Neural cell (in vitro differentiated cells): Measurements from ENCODE around the gene B3GNT3. TPM values are rescaled to one million over a fixed set of nuclear protein-coding genes. Genes with fewer than 3 reads are reported as not detected.

Source experiments
- H2AFZ ChIP-seq: fragments of 200-600, 300-800 bp; sonication (generic), shearing (Covaris generic); 2 replicates; pipeline ENCODE4 v1.6.0; 2014; ENCODE audit warnings: low read depth, mild to moderate bottlenecking, antibody characterized with exemption, low read length, moderate library complexity
- H3F3A ChIP-seq: fragments of 200-600 bp; shearing (Covaris generic); 2 replicates; pipeline ENCODE4 v1.6.1; 2016; ENCODE audit warnings: mild to moderate bottlenecking, moderate library complexity, mixed read lengths, antibody characterized with exemption, low read length; ENCODE audit not compliant: insufficient read depth, poor library complexity, severe bottlenecking
- H3K27ac ChIP-seq: fragments of 200-600, 300-800 bp; sonication (generic), shearing (Covaris generic); 2 replicates; pipeline ENCODE4 v1.5.1; 2014; ENCODE audit warnings: mild to moderate bottlenecking, low read length, moderate library complexity
- H3K27me3 ChIP-seq: fragments of 300-800, 200-600 bp; sonication (generic), shearing (Covaris generic); 2 replicates; pipeline ENCODE4 v1.6.0; 2014; ENCODE audit warnings: mild to moderate bottlenecking, low read depth, low read length, moderate library complexity; ENCODE audit not compliant: insufficient read depth
- H3K36me3 ChIP-seq: fragments of 300-800, 200-600 bp; sonication (generic), shearing (Covaris generic); 2 replicates; pipeline ENCODE4 v1.5.1; 2014; ENCODE audit warnings: mild to moderate bottlenecking, antibody characterized with exemption, low read length, moderate library complexity; ENCODE audit not compliant: insufficient read depth
- H3K4me2 ChIP-seq: fragments of 300-800, 200-600 bp; sonication (generic), shearing (Covaris generic); 2 replicates; pipeline ENCODE4 v1.6.0; 2014; ENCODE audit warnings: mild to moderate bottlenecking, low read length
- H3K4me3 ChIP-seq: fragments of 300-800, 200-600 bp; sonication (generic), shearing (Covaris generic); 2 replicates; pipeline ENCODE4 v1.5.1; 2014; ENCODE audit warnings: mild to moderate bottlenecking, low read length, moderate library complexity
- H3K79me2 ChIP-seq: fragments of 200-600 bp; shearing (Covaris generic); replicated peaks from 2 replicates; pipeline ENCODE4 v1.6.0; 2014; ENCODE audit warnings: mild to moderate bottlenecking, low read length, moderate library complexity; ENCODE audit not compliant: insufficient read depth
- H3K9ac ChIP-seq: fragments of 300-800, 200-600 bp; sonication (generic), shearing (Covaris generic); 2 replicates; pipeline ENCODE4 v1.6.1; 2016; ENCODE audit warnings: mild to moderate bottlenecking, low read length, mixed read lengths
- H3K9me2 ChIP-seq: fragments of 200-600 bp; shearing (Covaris generic); 2 replicates; pipeline ENCODE4 v1.6.1; 2016; ENCODE audit warnings: mild to moderate bottlenecking, low read length, mixed read lengths; ENCODE audit not compliant: insufficient read depth
- H3K9me3 ChIP-seq: fragments of 200-600, 300-800 bp; sonication (generic), shearing (Covaris generic); 2 replicates; pipeline ENCODE4 v1.6.1; 2016; ENCODE audit warnings: mild to moderate bottlenecking, mixed run types, low read length, moderate library complexity, mixed read lengths
- H4K20me1 ChIP-seq: fragments of 200-600 bp; shearing (Covaris generic); 2 replicates; pipeline ENCODE4 v1.6.1; 2016; ENCODE audit warnings: mild to moderate bottlenecking, mixed run types; ENCODE audit not compliant: insufficient read depth
- EP300 ChIP-seq: fragments of 450-650 bp; conservative IDR thresholded peaks from 2 replicates; pipeline ENCODE4 v1.6.1; 2014; ENCODE audit warnings: antibody characterized with exemption, mild to moderate bottlenecking, moderate library complexity; ENCODE audit not compliant: poor library complexity, severe bottlenecking
- EZH2 ChIP-seq: fragments of 200-600, 300-800 bp; shearing (Covaris generic), sonication (generic); IDR thresholded peaks from 2 replicates; pipeline ENCODE4 v1.6.1; 2014; ENCODE audit warnings: antibody characterized with exemption, low read length, borderline replicate concordance, mild to moderate bottlenecking; ENCODE audit not compliant: insufficient read depth, poor library complexity, severe bottlenecking
- MXI1 ChIP-seq: fragments of 450-650 bp; conservative IDR thresholded peaks from 2 replicates; pipeline ENCODE4 v1.6.1; 2014; ENCODE audit warnings: antibody characterized with exemption, mild to moderate bottlenecking; ENCODE audit not compliant: poor library complexity, severe bottlenecking
- POLR2AphosphoS5 ChIP-seq: IDR thresholded peaks from 2 replicates; pipeline ENCODE4 v1.6.1; 2012
- RAD21 ChIP-seq: fragments of 450-650 bp; conservative IDR thresholded peaks from 2 replicates; pipeline ENCODE4 v1.6.1; 2014; ENCODE audit warnings: antibody characterized with exemption, mild to moderate bottlenecking, moderate library complexity
- SMC3 ChIP-seq: fragments of 450-650 bp; conservative IDR thresholded peaks from 2 replicates; pipeline ENCODE4 v1.6.1; 2014; ENCODE audit warnings: antibody characterized with exemption, mild to moderate bottlenecking, moderate library complexity; ENCODE audit not compliant: poor library complexity
- TAF1 ChIP-seq: IDR thresholded peaks from 2 replicates; pipeline ENCODE4 v1.6.1; 2012; ENCODE audit warnings: low read depth
- polyA plus RNA-seq: library from polyadenylated mRNA; depleted of rRNA; stranded (reverse); fragments of >200 nt; gene quantifications from 2 replicates; pipeline ENCODE4 v1.2.3, GENCODE V29; 2014
- TF ChIP-seq, protein P1 (sequence below): IDR thresholded peaks from 2 replicates; pipeline ENCODE4 v1.6.1; 2012; ENCODE audit warnings: borderline replicate concordance
- TF ChIP-seq, protein P2 (sequence below): fragments of 450-650 bp; IDR thresholded peaks from 2 replicates; pipeline ENCODE4 v1.5.1; 2014; ENCODE audit warnings: antibody characterized with exemption, mild to moderate bottlenecking, moderate library complexity; ENCODE audit not compliant: poor library complexity, severe bottlenecking

Gene B3GNT3
- polyA plus RNA-seq, 1 donor from 2014 or later, result not detected

DNA sequence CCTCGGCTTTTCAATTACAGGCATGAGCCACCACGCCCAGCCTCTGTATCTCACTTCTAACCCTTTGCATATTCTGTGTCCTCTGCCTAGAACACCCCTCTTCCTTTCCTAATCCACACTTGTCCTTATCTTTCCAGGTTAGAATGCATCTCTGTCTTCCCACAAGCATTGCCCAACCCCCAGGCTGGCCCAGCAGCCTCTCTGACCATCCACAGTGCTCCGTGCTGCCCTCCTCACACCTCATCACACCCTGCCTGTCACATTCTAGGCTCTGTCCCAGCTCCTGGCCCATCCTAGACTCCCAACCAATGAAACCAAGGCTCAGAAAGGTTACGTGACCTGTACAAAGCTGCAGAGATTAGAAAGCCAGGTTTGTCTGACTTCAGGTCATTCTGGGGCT is 41.6 kb downstream of the B3GNT3 start (continued):
- TF ChIP-seq, protein P1, sequence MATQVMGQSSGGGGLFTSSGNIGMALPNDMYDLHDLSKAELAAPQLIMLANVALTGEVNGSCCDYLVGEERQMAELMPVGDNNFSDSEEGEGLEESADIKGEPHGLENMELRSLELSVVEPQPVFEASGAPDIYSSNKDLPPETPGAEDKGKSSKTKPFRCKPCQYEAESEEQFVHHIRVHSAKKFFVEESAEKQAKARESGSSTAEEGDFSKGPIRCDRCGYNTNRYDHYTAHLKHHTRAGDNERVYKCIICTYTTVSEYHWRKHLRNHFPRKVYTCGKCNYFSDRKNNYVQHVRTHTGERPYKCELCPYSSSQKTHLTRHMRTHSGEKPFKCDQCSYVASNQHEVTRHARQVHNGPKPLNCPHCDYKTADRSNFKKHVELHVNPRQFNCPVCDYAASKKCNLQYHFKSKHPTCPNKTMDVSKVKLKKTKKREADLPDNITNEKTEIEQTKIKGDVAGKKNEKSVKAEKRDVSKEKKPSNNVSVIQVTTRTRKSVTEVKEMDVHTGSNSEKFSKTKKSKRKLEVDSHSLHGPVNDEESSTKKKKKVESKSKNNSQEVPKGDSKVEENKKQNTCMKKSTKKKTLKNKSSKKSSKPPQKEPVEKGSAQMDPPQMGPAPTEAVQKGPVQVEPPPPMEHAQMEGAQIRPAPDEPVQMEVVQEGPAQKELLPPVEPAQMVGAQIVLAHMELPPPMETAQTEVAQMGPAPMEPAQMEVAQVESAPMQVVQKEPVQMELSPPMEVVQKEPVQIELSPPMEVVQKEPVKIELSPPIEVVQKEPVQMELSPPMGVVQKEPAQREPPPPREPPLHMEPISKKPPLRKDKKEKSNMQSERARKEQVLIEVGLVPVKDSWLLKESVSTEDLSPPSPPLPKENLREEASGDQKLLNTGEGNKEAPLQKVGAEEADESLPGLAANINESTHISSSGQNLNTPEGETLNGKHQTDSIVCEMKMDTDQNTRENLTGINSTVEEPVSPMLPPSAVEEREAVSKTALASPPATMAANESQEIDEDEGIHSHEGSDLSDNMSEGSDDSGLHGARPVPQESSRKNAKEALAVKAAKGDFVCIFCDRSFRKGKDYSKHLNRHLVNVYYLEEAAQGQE, result no peak
- TF ChIP-seq SMC3, result no peak
- TF ChIP-seq TAF1, result no peak

DNA sequence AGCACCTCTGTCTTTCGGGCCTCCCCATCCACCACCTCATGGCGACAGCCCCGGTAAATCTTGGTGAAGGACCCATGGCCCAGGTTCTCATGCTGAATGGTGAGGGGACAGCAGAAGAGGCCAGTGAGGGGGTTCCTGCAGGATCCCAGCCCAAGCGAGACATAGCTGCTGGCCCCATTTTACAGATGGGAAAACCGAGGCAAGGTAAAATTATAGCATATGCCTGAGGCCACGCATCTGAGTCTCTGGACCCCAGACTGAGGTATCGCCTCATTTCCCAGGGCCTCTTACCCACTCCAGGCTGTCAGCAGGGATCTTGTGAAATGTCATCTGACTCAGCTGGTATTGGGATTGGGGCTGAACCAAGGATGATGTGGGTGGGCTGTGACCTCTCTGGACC is 43.0 kb downstream of the B3GNT3 start:
- Histone ChIP-seq H3K4me2 (no peak overlapping the region), H3K27me3 (peaks cover 14% of the 10 kb centered on the region), H3K4me3 (no peak overlapping the region), H3K79me2 (no peaks in the 10 kb centered on the region), H2AFZ (no peak overlapping the region), H3F3A (no peaks in the 10 kb centered on the region), H3K9ac (no peak overlapping the region), H3K9me2 (no peaks in the 10 kb centered on the region), H3K27ac (no peak overlapping the region), H3K36me3 (no peaks in the 10 kb centered on the region), H3K9me3 (no peaks in the 10 kb centered on the region), H4K20me1 (no peaks in the 10 kb centered on the region)
- TF ChIP-seq EP300 (no peak), SMC3 (no peak), RAD21 (no peak), TAF1 (no peak), POLR2AphosphoS5 (no peak)

- Histone ChIP-seq H3K9ac (no peak overlapping the region), H3K4me3 (no peak overlapping the region), H4K20me1 (no peaks in the 10 kb centered on the region), H3K9me3 (no peaks in the 10 kb centered on the region), H3K27ac (no peak overlapping the region), H3K9me2 (no peaks in the 10 kb centered on the region), H3K27me3 (peaks cover 14% of the 10 kb centered on the region), H3K79me2 (no peaks in the 10 kb centered on the region), H3F3A (no peaks in the 10 kb centered on the region), H2AFZ (no peak overlapping the region), H3K4me2 (no peak overlapping the region), H3K36me3 (no peaks in the 10 kb centered on the region)
- no peak for TF ChIP-seq SMC3
- TF ChIP-seq, protein P2, sequence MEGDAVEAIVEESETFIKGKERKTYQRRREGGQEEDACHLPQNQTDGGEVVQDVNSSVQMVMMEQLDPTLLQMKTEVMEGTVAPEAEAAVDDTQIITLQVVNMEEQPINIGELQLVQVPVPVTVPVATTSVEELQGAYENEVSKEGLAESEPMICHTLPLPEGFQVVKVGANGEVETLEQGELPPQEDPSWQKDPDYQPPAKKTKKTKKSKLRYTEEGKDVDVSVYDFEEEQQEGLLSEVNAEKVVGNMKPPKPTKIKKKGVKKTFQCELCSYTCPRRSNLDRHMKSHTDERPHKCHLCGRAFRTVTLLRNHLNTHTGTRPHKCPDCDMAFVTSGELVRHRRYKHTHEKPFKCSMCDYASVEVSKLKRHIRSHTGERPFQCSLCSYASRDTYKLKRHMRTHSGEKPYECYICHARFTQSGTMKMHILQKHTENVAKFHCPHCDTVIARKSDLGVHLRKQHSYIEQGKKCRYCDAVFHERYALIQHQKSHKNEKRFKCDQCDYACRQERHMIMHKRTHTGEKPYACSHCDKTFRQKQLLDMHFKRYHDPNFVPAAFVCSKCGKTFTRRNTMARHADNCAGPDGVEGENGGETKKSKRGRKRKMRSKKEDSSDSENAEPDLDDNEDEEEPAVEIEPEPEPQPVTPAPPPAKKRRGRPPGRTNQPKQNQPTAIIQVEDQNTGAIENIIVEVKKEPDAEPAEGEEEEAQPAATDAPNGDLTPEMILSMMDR, result no peak
- TF ChIP-seq POLR2AphosphoS5, result no peak
- TF ChIP-seq, protein P1, result no peak
- no peak for TF ChIP-seq TAF1
- no peak for TF ChIP-seq EP300
- TF ChIP-seq MXI1, result no peak
- no peak for TF ChIP-seq EZH2
- TF ChIP-seq RAD21, result no peak
These were observed 45.1 kb downstream of the B3GNT3 start for GRCh38 chr19:17840019-17840418.
